Pancreas (tissue), 10 donors: Measurements from ENCODE around the gene GOLGA7B. TPM values are rescaled to one million over a fixed set of nuclear protein-coding genes. Genes with fewer than 3 reads are reported as not detected.

ENCODE experiments used
- ATAC-seq, 4 donors: fragments of 200-7000 bp; cut with Tn5 transposase; one replicate each; pipeline versions ENCODE4 v1.8.0 to v1.9.1; 2020; ENCODE audit warnings: mild to moderate bottlenecking in 4 of 4, moderate library complexity in 4 of 4
- DNase-seq, 6 donors: peaks; one replicate each; pipeline ENCODE4 v3.0.0-alpha.2; 2020
- FAIRE-seq: peaks from 2 replicates; lab custom pipeline; 2012; peaks lifted over from hg19 to GRCh38; lab: Jason Lieb, UNC
- H3K27ac ChIP-seq, 4 donors: fragments of 200-600 bp; sonication (generic); 1 replicate in 3 of 4; 2 replicates in 1 of 4; pipeline versions ENCODE4 v1.5.0 to v1.8.0; 2020
- H3K27me3 ChIP-seq, 4 donors: fragments of 200-600 bp; one replicate each; pipeline ENCODE4 v1.8.0; 2021
- H3K36me3 ChIP-seq, 3 donors: fragments of 200-600 bp; sonication (generic) in 1 of 3; one replicate each; pipeline versions ENCODE4 v1.5.0 to v1.8.0; 2020 to 2021
- H3K4me1 ChIP-seq, 3 donors: fragments of 200-600 bp; one replicate each; pipeline ENCODE4 v1.8.0; 2021
- H3K4me3 ChIP-seq, 4 donors: fragments of 200-600 bp; sonication (generic) in 2 of 4; one replicate each; pipeline versions ENCODE4 v1.5.0 to v1.8.0; 2020 to 2021
- H3K9me3 ChIP-seq, 4 donors: fragments of 200-600 bp; one replicate each; pipeline ENCODE4 v1.8.0; 2021
- CTCF ChIP-seq, 4 donors: fragments of 200-600 bp; sonication (generic) in 3 of 4; IDR thresholded peaks; one replicate each; pipeline versions ENCODE4 v1.5.0 to v1.8.0; 2021; ENCODE audit warnings: antibody characterized with exemption in 4 of 4
- WGBS, 2 donors: extraction: QIAGEN DNeasy Blood & Tissue Kit; methylation state at CpG; one replicate each; pipeline ENCODE4 v1.1.7; 2013; 5-methylcytosine and 5-hydroxymethylcytosine counted together
- intact Hi-C, 3 donors: fragments of 100-400 bp; cut with DNase I; formaldehyde crosslinking; loops; one replicate each; pipeline versions ENCODE4 v1.11.1 to v1.14.2; 2022
- polyA plus RNA-seq, 2 donors: library from polyadenylated mRNA; stranded (reverse); fragments of 200-250 nt; gene quantifications; one replicate each; pipeline ENCODE4 v1.2.3, GENCODE V29; 2013
- total RNA-seq, 6 donors: library from RNA; stranded (reverse); fragmentation: NEBNext Ultra II Directional in 4 of 6; extraction: Animal tissue kit (Norgen Biotek cat#: 25700) in 4 of 6; gene quantifications; one replicate each; pipeline versions ENCODE4 v1.2.1 to v1.2.4, GENCODE V29; 2021 to 2023
- donor health status: healthy with polysubstance abuse.
- donor health status: DM: no; HTN: no; CAD: no; lungs with moderate emphysema.
- donor health status: DM: no; HTN: no; CAD: no.
- donor health status: control.
- donor health status: control.
- donor health status: Bipolar disorder and iron deficiency.
- donor health status: DM: yes; HTN: yes; CAD: no.
- donor health status: DM: no; HTN: no; CAD: no.
- donor health status: DM: no; HTN: no; CAD: no.
- donor health status: DM: yes; HTN: yes; CAD: no.

The GOLGA7B gene
- 1 to 10 TPM; 2.0 to 7.8 (median 3.4) TPM for total RNA-seq
- 10 to 100 TPM; 18.7 to 38.7 TPM for polyA plus RNA-seq

- Histone ChIP-seq H3K27ac (peak within 1 kb of the TSS in 2 of 4 donors; percentile 44 to 55), H3K36me3 (no peaks in the 10 kb centered on the region), H3K9me3 (no peaks in the 10 kb centered on the region), H3K27me3 (no peaks in the 10 kb centered on the region), H3K4me1 (peaks cover 3 to 4% (median 3%) of the 10 kb centered on the region in 3 donors), H3K4me3 (peak within 1 kb of the TSS; percentile 31 to 69 (median 60))
- DNase-seq (peak; percentile 52 to 83 (median 62)), ATAC-seq (peak; percentile 86 to 90 (median 88)), FAIRE-seq (no peak)
- intact Hi-C loops = no loop called here
- 1% methylated on average over 48 to 87 of the region's 87 CpGs for WGBS, 2 donors
- no peak for TF ChIP-seq CTCF (IDR thresholded peaks at IDR 0.05)
Measured at GRCh38 chr10:97849687-97850402, at the start of gene GOLGA7B. TSS of gene GOLGA7B (plus strand) at chr10:97849843. CDS start at chr10:97850304, 461 bp downstream.

- DNase-seq (no peak), ATAC-seq (no peak)
Measured at GRCh38 chr10:97800474-97800873, 49.2 kb upstream of the GOLGA7B start.

DNA sequence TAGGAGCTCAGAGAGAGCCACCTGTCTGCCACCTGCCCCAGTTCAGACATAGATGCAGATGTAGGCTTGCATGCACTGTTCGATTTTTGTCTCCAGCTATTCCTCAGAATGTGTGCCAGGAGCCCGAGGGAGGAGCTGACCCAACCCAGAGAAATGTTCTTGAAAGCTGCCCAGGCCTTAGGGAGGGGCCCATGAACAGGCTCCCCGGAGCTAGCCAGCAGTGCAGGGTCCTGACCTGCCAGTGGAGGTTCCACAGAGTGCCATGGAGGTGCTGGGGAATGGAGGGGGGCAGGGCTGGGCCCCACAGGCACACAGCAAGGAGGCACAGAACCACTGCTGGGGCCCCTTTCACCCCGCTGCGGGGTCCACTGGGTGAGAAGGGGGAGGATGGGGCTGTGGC lies 48.2 kb upstream of the GOLGA7B start:
- ATAC-seq (no peak), FAIRE-seq (no peak), DNase-seq (no peak)
- no peak overlapping the region for H3K27ac ChIP-seq
- no peaks in the 10 kb centered on the region for H3K9me3 ChIP-seq
- no peak for TF ChIP-seq CTCF (IDR thresholded peaks at IDR 0.05)
- no peaks in the 10 kb centered on the region for H3K36me3 ChIP-seq
- intact Hi-C loops = no loop called here
- no peaks in the 10 kb centered on the region for H3K4me1 ChIP-seq
- no peak overlapping the region for H3K4me3 ChIP-seq
- 59 to 67% methylated on average over 5 of the region's 5 CpGs for WGBS, 2 donors
- H3K27me3 ChIP-seq = no peaks in the 10 kb centered on the region

More at GRCh38 chr10:97800474-97800873, 49.2 kb upstream of the GOLGA7B start:
- Histone ChIP-seq H3K9me3 (no peaks in the 10 kb centered on the region), H3K4me3 (no peak overlapping the region), H3K27ac (no peak overlapping the region), H3K4me1 (no peaks in the 10 kb centered on the region), H3K36me3 (no peaks in the 10 kb centered on the region), H3K27me3 (no peaks in the 10 kb centered on the region)
- intact Hi-C loops = no loop called here
- 90 to 92% methylated on average over 9 of the region's 9 CpGs for WGBS, 2 donors
- no peak for TF ChIP-seq CTCF (IDR thresholded peaks at IDR 0.05)
- FAIRE-seq = no peak

GRCh38 chr10:97805096-97805884 lies 44.4 kb upstream of the GOLGA7B start:
- H3K9me3 ChIP-seq = no peaks in the 10 kb centered on the region
- WGBS, 2 donors = 68 to 80% methylated on average over 12 of the region's 12 CpGs
- no peak overlapping the region for H3K27ac ChIP-seq
- ATAC-seq = no peak
- FAIRE-seq = no peak
- H3K4me3 ChIP-seq = no peak overlapping the region
- intact Hi-C loops = no loop called here
- H3K36me3 ChIP-seq = no peaks in the 10 kb centered on the region
- DNase-seq = no peak
- no peaks in the 10 kb centered on the region for H3K4me1 ChIP-seq
- no peak for TF ChIP-seq CTCF (IDR thresholded peaks at IDR 0.05)
- no peaks in the 10 kb centered on the region for H3K27me3 ChIP-seq
